CD1c-positive myeloid dendritic cell (primary cell): ENCODE data around the gene IGLON5.

ENCODE experiments used
- DNase-seq: peaks from one replicate; pipeline ENCODE4 v3.0.0-alpha.2; 2016; ENCODE audit errors: extremely low spot score

The IGLON5 gene

GRCh38 chr19:51311351-51312257 is at the start of gene IGLON5:
TSS of gene IGLON5 (plus strand) at chr19:51311644. CDS start at chr19:51311848, 204 bp downstream.
- DNase-seq, result no peak

- no peak for DNase-seq
Measured at GRCh38 chr19:51263808-51264207, 47.6 kb upstream of the IGLON5 start.

- DNase-seq, result no peak
Measured at GRCh38 chr19:51271067-51271466, 40.4 kb upstream of the IGLON5 start.

- DNase-seq, result peak; percentile 57
Measured at GRCh38 chr19:51272183-51272810, 39.1 kb upstream of the IGLON5 start.

GRCh38 chr19:51274049-51274770 is 37.2 kb upstream of the IGLON5 start:
- no peak for DNase-seq

GRCh38 chr19:51277112-51277511 is 34.3 kb upstream of the IGLON5 start:
- DNase-seq, result no peak

- no peak for DNase-seq
Measured at GRCh38 chr19:51282335-51282734, 29.1 kb upstream of the IGLON5 start.

GRCh38 chr19:51285682-51286081 is 25.8 kb upstream of the IGLON5 start:
- no peak for DNase-seq

- no peak for DNase-seq
Measured at GRCh38 chr19:51289635-51290034, 21.8 kb upstream of the IGLON5 start.

- no peak for DNase-seq
Measured at GRCh38 chr19:51292971-51293370, 18.5 kb upstream of the IGLON5 start.

GRCh38 chr19:51293571-51294210 is 17.8 kb upstream of the IGLON5 start:
- DNase-seq, result no peak

GRCh38 chr19:51294211-51294976 is 17.1 kb upstream of the IGLON5 start:
- no peak for DNase-seq

GRCh38 chr19:51294977-51295375 is 16.5 kb upstream of the IGLON5 start:
- no peak for DNase-seq

- no peak for DNase-seq
Measured at GRCh38 chr19:51295382-51296126, 15.9 kb upstream of the IGLON5 start.

- DNase-seq, result no peak
Measured at GRCh38 chr19:51296336-51297093, 14.9 kb upstream of the IGLON5 start.

GRCh38 chr19:51297406-51297805 is 14.0 kb upstream of the IGLON5 start:
- no peak for DNase-seq

GRCh38 chr19:51301266-51301665 is 10.2 kb upstream of the IGLON5 start:
- DNase-seq, result no peak

- no peak for DNase-seq
Measured at GRCh38 chr19:51305479-51305878, 6.0 kb upstream of the IGLON5 start.

- DNase-seq, result no peak
Measured at GRCh38 chr19:51316688-51317087, 5.2 kb downstream of the IGLON5 start.

- DNase-seq, result no peak
Measured at GRCh38 chr19:51317376-51317775, 5.9 kb downstream of the IGLON5 start.
